Activated T-helper 2 cell treated with anti-CD3 and anti-CD28 coated beads, Interferon-gamma antibody, Interleukin-2, Interleukin-4, amounts not matched to agents 10 μg/mL and 5 μg/mL and 100 μg/mL, durations not matched to agents 14 hours and 24 hours and 36 hours (primary cell): ENCODE measurements around the gene RP2. TPM values are rescaled to one million over a fixed set of nuclear protein-coding genes. Genes with fewer than 3 reads are reported as not detected.

ENCODE experiments used
- DNase-seq: peaks from one replicate; pipeline ENCODE4 v3.0.0; 2021; ENCODE audit warnings: low spot score
- H3K27ac Mint-ChIP-seq: one replicate; pipeline ENCODE4 v1.8.0; 2021; ENCODE audit warnings: mixed read lengths
- H3K27me3 Mint-ChIP-seq: one replicate; pipeline ENCODE4 v1.8.0; 2021; ENCODE audit warnings: low read depth, mixed read lengths
- H3K36me3 Mint-ChIP-seq: one replicate; pipeline ENCODE4 v1.8.0; 2021; ENCODE audit warnings: low read depth, mixed read lengths
- H3K4me1 Mint-ChIP-seq: one replicate; pipeline ENCODE4 v1.8.0; 2021; ENCODE audit warnings: low read depth, mixed read lengths
- H3K4me3 Mint-ChIP-seq: one replicate; pipeline ENCODE4 v1.8.0; 2021; ENCODE audit warnings: low read depth, mild to moderate bottlenecking, moderate library complexity, mixed read lengths
- H3K9me3 Mint-ChIP-seq: one replicate; pipeline ENCODE4 v1.8.0; 2021; ENCODE audit warnings: mixed read lengths
- intact Hi-C: fragments of 100-400 bp; cut with micrococcal nuclease; formaldehyde crosslinking; loops from one replicate; pipeline ENCODE4 v1.15.1; 2023
- total RNA-seq: library from RNA; stranded (reverse); gene quantifications from 2 replicates; pipeline ENCODE4 v1.2.3, GENCODE V29; 2022

RP2 gene
- total RNA-seq, 1 donor from 2014 or later: 9.6 TPM

DNA sequence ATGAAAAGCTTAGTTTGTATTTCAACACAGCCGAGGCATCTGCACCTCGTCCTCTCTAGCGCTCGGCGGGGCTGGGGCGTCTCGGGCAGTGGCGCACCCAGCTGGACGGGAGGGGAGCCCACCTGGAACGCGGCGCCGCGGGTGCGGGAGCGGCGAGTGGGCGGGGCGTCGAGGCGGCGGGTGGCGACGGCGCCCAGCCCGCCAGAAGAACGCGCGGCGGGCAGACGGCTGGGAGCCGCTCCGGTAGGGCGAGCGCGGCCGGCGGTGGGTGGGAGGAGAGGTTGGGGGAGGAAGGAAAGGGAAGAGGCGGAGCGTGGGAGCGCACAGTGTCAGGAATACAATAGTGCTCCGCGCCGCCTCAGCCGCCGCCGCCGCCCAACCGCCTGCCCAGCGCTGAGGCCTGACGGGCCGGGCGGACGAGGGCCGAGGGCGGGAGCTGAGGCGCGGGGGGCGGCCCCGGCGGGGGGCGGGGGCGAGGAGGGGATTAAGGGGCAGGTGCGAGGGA, 75.3 kb downstream of the RP2 start, which contains the start of gene JADE3:
JADE3 (plus strand) TSS at position 324 of the 505 bp plus-strand sequence. CDS start 72,474 bp downstream, outside the sequence.
- intact Hi-C loops: no loop called here
- H3K27me3 Mint-ChIP-seq: peaks cover 59% of the 10 kb centered on the region
- peak within 1 kb of the TSS; percentile 79 for H3K4me3 Mint-ChIP-seq
- H3K9me3 Mint-ChIP-seq: no peaks in the 10 kb centered on the region
- peaks cover 11% of the 10 kb centered on the region for H3K4me1 Mint-ChIP-seq
- H3K36me3 Mint-ChIP-seq: no peaks in the 10 kb centered on the region
- DNase-seq: peak; percentile 11
- no peak within 1 kb of the TSS for H3K27ac Mint-ChIP-seq

DNA sequence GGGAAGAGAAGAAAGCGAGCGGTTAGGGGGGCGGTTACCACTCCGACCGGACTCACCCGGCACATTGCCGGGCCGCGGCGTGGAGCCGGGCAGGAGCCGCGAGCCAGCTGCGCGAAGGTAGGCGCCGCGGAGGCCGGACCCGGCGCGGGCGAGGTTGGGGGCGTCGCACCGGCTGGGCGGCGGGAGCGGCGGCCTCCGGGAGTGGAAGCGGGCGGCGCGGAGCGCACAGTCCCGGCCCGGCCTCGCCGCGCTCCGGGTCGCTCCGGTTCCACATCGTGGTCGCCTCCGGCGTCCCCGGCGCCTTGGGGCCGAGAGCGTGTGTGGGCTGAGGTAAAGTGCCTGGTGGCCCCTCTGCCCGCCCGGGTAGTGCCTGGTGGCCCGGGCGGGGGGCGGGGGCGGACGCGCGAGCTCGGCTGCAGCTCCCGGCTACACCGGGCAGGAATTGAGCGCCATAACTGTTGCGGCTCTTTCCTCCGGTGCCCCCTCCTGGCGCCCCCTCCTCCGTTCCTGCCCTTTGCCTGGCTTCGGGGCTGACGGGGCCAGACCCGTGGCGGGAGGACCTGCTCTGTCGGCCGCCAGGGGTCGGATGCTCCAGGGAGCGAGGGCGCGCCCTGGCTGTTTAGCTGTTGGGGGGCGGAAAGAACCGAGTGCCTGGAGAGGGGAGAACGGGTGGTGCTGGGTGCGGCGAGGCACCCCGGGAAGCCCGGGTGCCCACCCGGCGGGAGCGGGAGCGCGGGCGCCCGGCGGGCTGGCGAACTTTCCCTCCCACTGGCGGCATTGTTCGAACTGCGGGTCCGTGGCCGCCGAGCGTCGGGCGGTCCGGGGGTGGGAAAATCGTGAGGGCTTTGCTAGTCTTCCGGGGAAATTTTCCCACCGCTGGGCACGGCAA, 76.0 kb downstream of the RP2 start:
- DNase-seq: peak; percentile 10
- Mint-ChIP-seq H3K27ac (no peak overlapping the region), H3K4me1 (peaks cover 13% of the 10 kb centered on the region), H3K36me3 (no peaks in the 10 kb centered on the region), H3K4me3 (peak overlapping the region; percentile 79), H3K9me3 (no peaks in the 10 kb centered on the region), H3K27me3 (peaks cover 58% of the 10 kb centered on the region)
- intact Hi-C loops: no loop called here

DNA sequence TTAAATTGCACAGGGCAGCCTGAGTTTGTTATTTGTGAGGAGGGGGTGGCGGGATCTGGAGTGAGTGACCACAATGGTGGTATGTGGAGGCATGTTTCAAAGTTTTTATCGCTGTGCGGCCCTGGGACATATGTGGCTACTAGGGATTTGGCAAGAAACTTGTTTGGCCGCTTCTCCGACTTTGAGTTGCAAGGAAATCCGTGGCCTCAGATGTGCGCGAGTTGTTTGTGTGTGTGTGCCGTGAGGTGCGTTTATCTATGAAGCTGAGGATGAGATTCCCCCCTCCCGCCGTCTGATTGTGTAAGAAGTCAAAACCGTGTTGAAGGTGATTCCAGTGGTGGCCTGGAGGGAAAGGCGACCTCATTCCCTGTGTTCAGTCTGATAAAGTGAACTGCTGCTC, 76.8 kb downstream of the RP2 start:
- Mint-ChIP-seq H3K27ac (no peak overlapping the region), H3K4me3 (peak overlapping the region; percentile 79), H3K4me1 (peaks cover 13% of the 10 kb centered on the region), H3K27me3 (peaks cover 52% of the 10 kb centered on the region), H3K9me3 (no peaks in the 10 kb centered on the region), H3K36me3 (no peaks in the 10 kb centered on the region)
- intact Hi-C loops: no loop called here
- DNase-seq: no peak

DNA sequence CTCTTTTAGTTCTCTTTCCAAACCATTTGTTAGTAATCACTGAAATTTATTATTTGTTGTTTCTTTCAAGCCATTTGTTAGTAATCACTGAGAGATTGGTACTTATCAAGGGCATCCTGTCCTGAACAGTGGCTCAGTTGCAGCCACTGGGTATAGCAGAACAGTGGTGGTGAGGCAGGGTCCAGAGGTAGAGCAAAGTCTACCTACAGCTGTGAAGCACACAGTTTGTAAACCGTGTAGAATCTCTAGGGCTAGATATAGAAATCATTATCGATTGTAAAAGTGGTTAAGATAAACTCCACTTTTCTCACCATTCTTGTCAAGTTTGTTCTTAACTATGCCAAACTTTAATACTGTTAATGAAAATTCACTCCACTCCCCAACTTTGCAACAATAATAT, 79.4 kb downstream of the RP2 start:
- Mint-ChIP-seq H3K36me3 (no peaks in the 10 kb centered on the region), H3K4me1 (peaks cover 13% of the 10 kb centered on the region), H3K27ac (no peak overlapping the region), H3K27me3 (peaks cover 39% of the 10 kb centered on the region), H3K9me3 (peaks cover 6% of the 10 kb centered on the region), H3K4me3 (no peak overlapping the region)
- intact Hi-C loops: no loop called here
- no peak for DNase-seq

DNA sequence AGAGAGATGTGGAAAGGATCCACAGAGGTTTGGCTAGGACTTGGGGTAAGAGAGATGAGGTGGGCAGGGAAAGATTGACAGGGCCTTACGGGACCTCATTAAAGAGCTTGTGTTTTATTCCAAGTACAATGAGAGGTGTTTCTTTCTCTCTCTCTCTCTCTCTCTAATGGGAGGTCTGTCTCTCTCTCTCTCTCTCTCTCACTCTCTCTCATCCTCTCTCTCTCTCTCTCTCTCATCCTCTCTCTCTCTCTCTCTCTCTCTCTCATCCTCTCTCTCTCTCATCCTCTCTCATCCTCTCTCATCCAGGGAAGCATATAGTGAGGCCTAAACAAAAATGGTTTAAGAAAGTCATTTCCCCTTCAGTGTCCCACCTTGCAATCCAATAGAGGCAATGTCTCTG, 80.8 kb downstream of the RP2 start:
- no peak for DNase-seq
- intact Hi-C loops: no loop called here
- Mint-ChIP-seq H3K4me1 (peaks cover 13% of the 10 kb centered on the region), H3K27ac (no peak overlapping the region), H3K36me3 (no peaks in the 10 kb centered on the region), H3K27me3 (peaks cover 37% of the 10 kb centered on the region), H3K4me3 (no peak overlapping the region), H3K9me3 (peaks cover 6% of the 10 kb centered on the region)

DNA sequence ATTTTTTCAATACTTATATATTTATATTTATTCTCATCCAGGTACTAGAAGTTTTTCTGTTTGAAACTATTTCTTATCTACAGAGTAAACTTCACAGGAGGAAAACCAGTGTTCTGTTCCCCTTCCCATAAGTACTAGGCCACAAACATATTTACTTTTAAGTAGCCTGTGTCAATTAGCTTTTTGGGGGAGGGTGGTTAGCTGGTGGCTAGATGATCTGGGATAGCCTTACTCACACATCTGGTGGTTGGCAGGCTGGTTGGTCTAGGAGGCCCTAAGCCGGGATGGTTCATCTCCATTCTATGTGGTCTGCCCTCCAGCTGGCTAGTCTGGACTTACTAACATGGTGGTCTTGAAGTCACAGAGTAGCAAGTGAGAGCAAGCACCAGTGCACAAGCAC, 81.6 kb downstream of the RP2 start:
- Mint-ChIP-seq H3K4me1 (peaks cover 12% of the 10 kb centered on the region), H3K4me3 (no peak overlapping the region), H3K27me3 (peaks cover 36% of the 10 kb centered on the region), H3K36me3 (no peaks in the 10 kb centered on the region), H3K9me3 (peaks cover 6% of the 10 kb centered on the region), H3K27ac (no peak overlapping the region)
- no peak for DNase-seq
- intact Hi-C loops: no loop called here

DNA sequence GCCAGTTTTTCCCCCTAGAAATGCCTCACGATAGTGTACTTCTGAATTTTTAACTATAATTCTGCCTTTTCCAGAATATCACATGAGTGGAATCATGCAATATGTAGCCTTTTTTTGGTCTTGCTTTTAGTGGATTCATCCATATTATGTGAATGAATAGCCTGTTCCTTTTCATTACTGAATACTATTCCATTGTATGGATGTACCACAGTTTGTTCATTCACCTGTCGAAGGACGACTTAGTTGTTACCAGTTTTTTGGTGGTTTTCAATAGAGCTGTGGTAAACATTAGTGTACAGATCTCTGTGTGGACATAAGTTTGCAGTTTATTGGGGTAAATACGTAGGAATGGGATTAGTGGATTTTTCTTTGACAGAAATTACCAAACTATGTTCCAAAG, 83.4 kb downstream of the RP2 start:
- Mint-ChIP-seq H3K27me3 (peaks cover 22% of the 10 kb centered on the region), H3K9me3 (peaks cover 6% of the 10 kb centered on the region), H3K36me3 (no peaks in the 10 kb centered on the region), H3K4me3 (no peak overlapping the region), H3K27ac (no peak overlapping the region), H3K4me1 (peaks cover 2% of the 10 kb centered on the region)
- no peak for DNase-seq
- intact Hi-C loops: no loop called here

DNA sequence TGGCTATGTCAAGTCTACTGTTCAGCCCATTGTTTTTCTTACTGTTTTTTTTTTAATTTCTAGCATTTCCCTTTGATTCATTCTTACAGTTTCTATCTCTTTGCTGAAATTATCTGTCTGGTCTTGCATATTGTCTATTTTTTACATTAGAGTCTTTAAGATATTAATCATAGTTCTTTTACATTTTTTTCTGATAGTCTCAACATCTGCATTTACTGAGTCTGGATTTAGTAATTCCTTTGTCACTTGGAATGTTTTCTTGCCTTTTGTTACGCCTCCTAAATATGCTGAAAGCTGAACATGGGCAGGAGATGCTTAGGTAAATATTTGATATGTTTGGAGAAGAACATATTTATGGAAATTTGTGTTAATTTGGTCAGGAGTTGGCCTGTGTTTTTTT, 85.8 kb downstream of the RP2 start:
- Mint-ChIP-seq H3K36me3 (no peaks in the 10 kb centered on the region), H3K27me3 (peaks cover 10% of the 10 kb centered on the region), H3K9me3 (peaks cover 6% of the 10 kb centered on the region), H3K4me1 (peaks cover 2% of the 10 kb centered on the region), H3K4me3 (no peak overlapping the region), H3K27ac (no peak overlapping the region)
- no peak for DNase-seq
- intact Hi-C loops: no loop called here

DNA sequence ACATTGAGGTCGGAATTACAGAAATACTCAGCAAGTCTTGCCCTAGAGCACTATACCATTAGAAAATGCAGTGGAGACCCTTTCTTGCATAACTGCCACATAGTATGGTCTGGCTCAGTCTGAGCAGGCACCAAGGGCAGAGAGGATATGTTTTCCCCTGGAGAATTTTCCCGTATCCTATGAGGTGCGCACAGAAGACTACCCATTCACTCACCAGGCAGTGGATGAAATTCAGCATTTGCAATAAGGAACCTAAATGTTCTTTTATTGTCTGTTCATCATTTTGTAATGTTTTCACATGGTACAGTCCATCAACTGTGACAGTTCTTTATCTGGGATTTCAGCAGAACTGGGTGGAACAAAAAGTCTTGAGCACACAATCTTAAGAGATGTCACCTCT, 90.9 kb downstream of the RP2 start:
- Mint-ChIP-seq H3K27me3 (peaks cover 3% of the 10 kb centered on the region), H3K27ac (no peak overlapping the region), H3K4me1 (no peaks in the 10 kb centered on the region), H3K4me3 (no peak overlapping the region), H3K36me3 (no peaks in the 10 kb centered on the region), H3K9me3 (no peaks in the 10 kb centered on the region)
- intact Hi-C loops: no loop called here
- DNase-seq: no peak

DNA sequence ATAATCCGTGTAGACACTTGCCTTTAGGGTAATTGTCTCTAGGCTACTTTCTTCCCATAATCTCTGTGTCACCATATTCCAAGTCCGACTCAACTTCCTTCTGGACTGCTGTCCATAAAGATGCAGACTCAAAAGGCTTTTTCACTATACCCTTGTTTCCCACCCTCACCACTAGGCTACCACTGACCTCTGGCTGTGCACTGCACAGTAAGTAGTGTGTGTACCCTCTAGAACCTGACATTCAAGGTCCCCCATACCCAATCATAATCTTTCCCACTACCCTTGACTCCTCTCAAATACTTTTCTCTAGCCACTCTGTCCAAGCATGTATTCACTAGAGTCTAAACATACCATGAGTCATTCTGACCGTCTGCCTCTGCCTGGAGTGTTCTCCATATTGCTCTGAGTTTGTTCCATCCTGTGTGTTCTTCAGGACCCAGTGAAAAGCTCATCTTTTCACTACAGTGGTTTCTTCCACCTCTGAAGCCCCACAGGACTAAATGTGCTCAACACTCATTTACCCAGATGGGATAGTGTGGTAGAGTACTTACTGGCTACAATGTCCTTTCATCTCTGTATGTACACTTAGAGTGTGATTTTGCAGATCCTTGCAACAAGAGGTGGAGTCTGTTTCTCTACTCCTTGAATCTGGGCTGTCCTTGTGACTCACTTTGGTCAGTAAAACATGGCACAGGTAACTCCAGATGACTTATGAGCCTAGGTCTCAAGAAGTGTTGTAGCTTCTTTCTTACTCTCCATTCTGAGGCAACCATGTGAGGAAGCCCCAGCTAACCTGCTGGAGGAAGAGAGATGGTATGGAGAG, 92.8 kb downstream of the RP2 start:
- DNase-seq: no peak
- intact Hi-C loops: no loop called here
- Mint-ChIP-seq H3K27me3 (peaks cover 3% of the 10 kb centered on the region), H3K36me3 (no peaks in the 10 kb centered on the region), H3K4me1 (no peaks in the 10 kb centered on the region), H3K4me3 (no peak overlapping the region), H3K27ac (no peak overlapping the region), H3K9me3 (no peaks in the 10 kb centered on the region)
